Cardiac muscle cell (in vitro differentiated cells and primary cell): ENCODE data around the gene STRAP. TPM values are rescaled to one million over a fixed set of nuclear protein-coding genes. Genes with fewer than 3 reads are reported as not detected.
A peak's percentile ranks its signal among the peaks of the same experiment; 100 is the strongest.

Source experiments
- DNase-seq, 2 donors: peaks; one replicate each; pipeline versions ENCODE4 v3.0.0 to v3.0.0-alpha.2; 2010 to 2017; ENCODE audit warnings: low read depth in 1 of 2, low spot score in 1 of 2
- H3K27ac ChIP-seq: fragments of 200-600 bp; sonication (generic); 2 replicates; pipeline ENCODE4 v1.5.1; 2016
- H3K27me3 ChIP-seq: fragments of 200-600 bp; sonication (generic); 2 replicates; pipeline ENCODE4 v1.6.0; 2016; ENCODE audit warnings: control low read depth
- H3K36me3 ChIP-seq: fragments of 200-600 bp; sonication (generic); 2 replicates; pipeline ENCODE4 v1.5.1; 2016; ENCODE audit warnings: control low read depth
- H3K4me1 ChIP-seq: fragments of 200-600 bp; sonication (generic); 2 replicates; pipeline ENCODE4 v1.8.1; 2017; ENCODE audit warnings: low read depth, mild to moderate bottlenecking, mixed run types
- H3K4me3 ChIP-seq: fragments of 200-600 bp; sonication (generic); 2 replicates; pipeline ENCODE4 v1.5.1; 2016; ENCODE audit warnings: mild to moderate bottlenecking
- H3K9me3 ChIP-seq: fragments of 200-600 bp; sonication (generic); 2 replicates; pipeline ENCODE4 v1.5.1; 2017; ENCODE audit warnings: low read depth, mild to moderate bottlenecking, control low read depth
- CTCF ChIP-seq: IDR thresholded peaks from 2 replicates; pipeline ENCODE4 v1.5.1; 2012; ENCODE audit warnings: low read depth, mild to moderate bottlenecking, low read length
- polyA plus RNA-seq: library from polyadenylated mRNA; unstranded; fragments of >200 nt; fragmentation: Nextera tagmentation; extraction: Ambion mirVana; gene quantifications from 2 replicates; pipeline ENCODE4 v1.2.1, GENCODE V29; 2016
- total RNA-seq: library from RNA; depleted of rRNA; stranded (reverse); fragments of >200 nt; gene quantifications from 2 replicates; pipeline ENCODE4 v1.2.3, GENCODE V29; 2016

STRAP gene
- total and polyA plus RNA-seq, 2 experiments from 2014 or later = 81.6 to 261 TPM

GRCh38 chr12:15842108-15842507 lies 40.1 kb upstream of the STRAP start:
- peak in 1 of 2 donors; percentile 64 for DNase-seq
- Histone ChIP-seq H3K27me3 (no peaks in the 10 kb centered on the region), H3K27ac (no peak overlapping the region), H3K36me3 (no peaks in the 10 kb centered on the region), H3K4me3 (no peak overlapping the region), H3K4me1 (no peaks in the 10 kb centered on the region), H3K9me3 (no peaks in the 10 kb centered on the region)
- no peak for TF ChIP-seq CTCF

GRCh38 chr12:15846887-15847286 lies 35.3 kb upstream of the STRAP start:
- TF ChIP-seq CTCF = no peak
- H3K27me3 ChIP-seq = no peaks in the 10 kb centered on the region
- no peaks in the 10 kb centered on the region for H3K36me3 ChIP-seq
- DNase-seq = peak in 1 of 2 donors; percentile 70
- H3K27ac ChIP-seq = no peak overlapping the region
- no peaks in the 10 kb centered on the region for H3K9me3 ChIP-seq
- no peaks in the 10 kb centered on the region for H3K4me1 ChIP-seq
- H3K4me3 ChIP-seq = no peak overlapping the region

DNA sequence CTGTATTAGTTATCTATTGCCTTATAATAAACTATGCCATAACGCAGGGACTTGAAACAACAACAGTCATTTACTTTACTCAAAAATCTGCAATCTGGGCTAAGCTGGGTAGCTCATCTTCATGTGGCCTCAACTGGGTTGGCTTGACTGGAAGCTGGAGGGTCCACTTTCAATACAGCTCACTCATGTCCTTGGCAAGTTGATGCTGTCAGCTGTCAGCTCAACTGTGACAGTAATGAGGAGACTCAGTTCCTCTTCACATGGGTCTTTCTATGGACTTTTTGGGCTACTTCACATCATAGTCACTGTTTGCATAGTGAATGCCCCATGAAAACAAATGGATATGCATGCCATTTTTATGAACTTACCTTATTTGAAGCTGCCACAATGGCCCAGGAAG lies 33.6 kb upstream of the STRAP start:
- Histone ChIP-seq H3K27me3 (no peaks in the 10 kb centered on the region), H3K4me1 (no peaks in the 10 kb centered on the region), H3K27ac (no peak overlapping the region), H3K36me3 (no peaks in the 10 kb centered on the region), H3K9me3 (no peaks in the 10 kb centered on the region), H3K4me3 (no peak overlapping the region)
- no peak for DNase-seq
- TF ChIP-seq CTCF = no peak

GRCh38 chr12:15851045-15851620 lies 31.1 kb upstream of the STRAP start:
- Histone ChIP-seq H3K27ac (no peak overlapping the region), H3K27me3 (no peaks in the 10 kb centered on the region), H3K4me3 (no peak overlapping the region), H3K36me3 (no peaks in the 10 kb centered on the region), H3K4me1 (no peaks in the 10 kb centered on the region), H3K9me3 (no peaks in the 10 kb centered on the region)
- DNase-seq = no peak
- no peak for TF ChIP-seq CTCF

DNA sequence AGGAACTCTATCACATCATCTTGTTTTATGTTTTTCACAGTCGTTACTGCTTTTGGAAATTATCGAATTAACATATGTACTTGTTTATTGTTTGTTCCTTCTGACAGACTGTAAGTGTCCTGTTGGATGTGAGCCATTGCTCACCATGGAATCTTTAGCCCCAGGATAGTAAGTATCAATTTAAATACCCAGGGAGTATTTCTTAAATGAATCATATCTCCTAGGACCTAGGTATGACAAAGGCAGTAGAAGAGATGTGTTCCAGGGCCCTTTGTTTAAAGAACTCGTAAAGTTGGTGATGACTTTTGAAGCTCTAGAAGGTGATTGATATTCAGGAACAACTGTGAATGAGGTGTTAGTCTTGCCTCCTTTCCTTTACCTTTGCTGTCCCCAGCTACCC lies 30.3 kb upstream of the STRAP start:
- Histone ChIP-seq H3K4me3 (no peak overlapping the region), H3K9me3 (no peaks in the 10 kb centered on the region), H3K4me1 (no peaks in the 10 kb centered on the region), H3K27ac (no peak overlapping the region), H3K27me3 (no peaks in the 10 kb centered on the region), H3K36me3 (no peaks in the 10 kb centered on the region)
- no peak for DNase-seq
- no peak for TF ChIP-seq CTCF
